K562 (cell line): ENCODE measurements around the gene SNX15. TPM values are rescaled to one million over a fixed set of nuclear protein-coding genes. Genes with fewer than 3 reads are reported as not detected.

ENCODE experiments used
- ARHGAP35 ChIP-seq: fragments of 450-650 bp; IDR thresholded peaks from 2 replicates; pipeline ENCODE4 v1.6.1; 2018; ENCODE audit not compliant: partially characterized antibody
- CUX1 ChIP-seq: fragments of 200-800 bp; sonication (Bioruptor generic); IDR thresholded peaks from 2 replicates; pipeline ENCODE4 v1.6.1; 2016; ENCODE audit warnings: missing genetic modification characterization, missing compliant biosample characterization
- DPF2 ChIP-seq: fragments of 450-650 bp; IDR thresholded peaks from 2 replicates; pipeline ENCODE4 v1.6.1; 2016
- E2F6 ChIP-seq, 2 experiments: IDR thresholded peaks; 2 replicates each; pipeline ENCODE4 v1.6.1; 2011; ENCODE audit warnings: borderline replicate concordance in 1 of 2, control low read depth in 1 of 2, low read depth in 1 of 2, low read length in 1 of 2, mild to moderate bottlenecking in 1 of 2, mixed read lengths in 1 of 2, moderate library complexity in 1 of 2; ENCODE audit not compliant: insufficient read depth in 1 of 2, insufficient read length in 1 of 2, poor library complexity in 1 of 2, severe bottlenecking in 1 of 2; ENCODE audit errors: extremely low read depth in 1 of 2
- RFX7 ChIP-seq: fragments of 250-450 bp; sonication (Bioruptor Pico); IDR thresholded peaks from 2 replicates; pipeline ENCODE4 v1.5.1; 2021; ENCODE audit warnings: mild to moderate bottlenecking
- RHOXF2B ChIP-seq: fragments of 250-450 bp; sonication (Bioruptor Pico); conservative IDR thresholded peaks from 2 replicates; pipeline ENCODE4 v1.5.1; 2021
- SNRNP70 ChIP-seq: fragments of 200-400 bp; formaldehyde crosslinking; optimal IDR thresholded peaks from 2 replicates; pipeline ENCODE3; 2017; ENCODE audit warnings: low read depth, low read length
- USF2 ChIP-seq: sonication (generic); formaldehyde crosslinking; IDR thresholded peaks from 2 replicates; pipeline ENCODE4 v1.5.0; 2020; ENCODE audit warnings: missing genetic modification reagents
- XRCC4 ChIP-seq: IDR thresholded peaks from one replicate; pipeline ENCODE4 v1.6.1; 2011; ENCODE audit not compliant: insufficient read depth, insufficient read length; ENCODE audit errors: extremely low read depth
- ZBTB33 ChIP-seq: sonication (generic); formaldehyde crosslinking; IDR thresholded peaks from 2 replicates; pipeline ENCODE4 v1.8.1; 2023; ENCODE audit warnings: mild to moderate bottlenecking, missing genetic modification reagents
- polyA plus RNA-seq, 8 experiments: library from polyadenylated mRNA; depleted of rRNA in 4 of 8; stranded (reverse) in 5 of 8; unstranded in 3 of 8; fragments of >200 nt; fragmentation: Nextera tagmentation in 2 of 8; fragmentation: Illumina TruSeq in 1 of 8; extraction: Ambion mirVana in 2 of 8; extraction: Trizol in 1 of 8; gene quantifications; 2 replicates each; pipeline versions ENCODE4 v1.2.1 to v1.2.3, GENCODE V29; 2011 to 2014; ENCODE audit warnings: inconsistent platforms in 1 of 8, missing spikeins in 1 of 8
- total RNA-seq, 7 experiments: library from RNA; depleted of rRNA in 6 of 7; stranded (reverse); fragments of >200 nt in 6 of 7; fragmentation: Illumina TruSeq in 2 of 7; extraction: Trizol in 2 of 7; gene quantifications; 2 replicates each; pipeline versions ENCODE4 v1.2.1 to v1.2.3, GENCODE V29; 2011 to 2021; ENCODE audit warnings: low replicate concordance in 1 of 7

Gene SNX15
- total and polyA plus RNA-seq, 9 of the 15 experiments (the other 6 are each of a cell fraction or from before 2014, with no cell fraction given), result 1.8 to 27.8 (median 15.2) TPM

GRCh38 chr11:65043881-65044501 lies 16.8 kb downstream of the SNX15 start (continued):
- TF ChIP-seq USF2 (CRISPR knock-in tag), result no peak
- TF ChIP-seq SNRNP70, result no peak
- TF ChIP-seq XRCC4, result no peak
- no peak for TF ChIP-seq DPF2
- TF ChIP-seq E2F6 (IDR thresholded peaks at IDR 0.05; ENCODE audit: borderline replicate concordance in 1 of 2, extremely low read depth in 1 of 2, insufficient read depth in 1 of 2, insufficient read length in 1 of 2, low read depth in 1 of 2, low read length in 1 of 2, poor library complexity in 1 of 2, severe bottlenecking in 1 of 2), result peak; percentile 28 to 53
- TF ChIP-seq RHOXF2B (CRISPR knock-in tag), result no peak
- no peak for TF ChIP-seq ARHGAP35
- TF ChIP-seq ZBTB33, result peak; percentile 63; the same call in 1 of the 2 replicates
- no peak for TF ChIP-seq CUX1 (CRISPR knock-in tag)
- no peak for TF ChIP-seq RFX7 (CRISPR knock-in tag)
